ACC112 (cell line): Measurements from ENCODE around the gene SLC1A3.

Experiments used
- H2AFZ ChIP-seq: fragments of 200-600 bp; sonication (generic); one replicate; pipeline ENCODE4 v1.6.0; 2017; ENCODE audit warnings: antibody characterized with exemption, low read length; ENCODE audit not compliant: unreplicated experiment
- H3K27ac ChIP-seq: fragments of 200-600 bp; sonication (generic); 2 replicates; pipeline ENCODE4 v1.5.1; 2014; ENCODE audit warnings: low read depth, mild to moderate bottlenecking, antibody characterized with exemption, low read length, moderate library complexity
- H3K27me3 ChIP-seq: fragments of 200-600 bp; sonication (generic); 2 replicates; pipeline ENCODE4 v1.6.1; 2014; ENCODE audit warnings: mild to moderate bottlenecking, antibody characterized with exemption, low read length, moderate library complexity, mixed read lengths; ENCODE audit not compliant: insufficient read depth
- H3K36me3 ChIP-seq: fragments of 200-600 bp; sonication (generic); 2 replicates; pipeline ENCODE4 v1.6.1; 2016; ENCODE audit warnings: mild to moderate bottlenecking, antibody characterized with exemption, low read length, moderate library complexity, mixed read lengths; ENCODE audit not compliant: insufficient read depth
- H3K4me1 ChIP-seq: fragments of 200-600 bp; sonication (generic); one replicate; pipeline ENCODE4 v1.6.1; 2016; ENCODE audit warnings: low read length, mixed read lengths; ENCODE audit not compliant: insufficient read depth, unreplicated experiment, control insufficient read depth
- H3K4me3 ChIP-seq: fragments of 200-600 bp; sonication (generic); 2 replicates; pipeline ENCODE4 v1.5.1; 2014; ENCODE audit warnings: mild to moderate bottlenecking, low read depth, low read length
- H3K79me2 ChIP-seq: fragments of 200-600 bp; sonication (generic); one replicate; pipeline ENCODE4 v1.6.0; 2016; ENCODE audit warnings: low read length; ENCODE audit not compliant: control insufficient read depth, unreplicated experiment, insufficient read depth

SLC1A3 gene

GRCh38 chr5:36734422-36734821, 128.0 kb downstream of the SLC1A3 start:
- no peak overlapping the region for H3K4me3 ChIP-seq
- peaks cover 1% of the 10 kb centered on the region for H3K4me1 ChIP-seq
- no peaks in the 10 kb centered on the region for H3K36me3 ChIP-seq
- H3K27me3 ChIP-seq = peaks cover 12% of the 10 kb centered on the region
- no peaks in the 10 kb centered on the region for H3K79me2 ChIP-seq
- H2AFZ ChIP-seq = no peak overlapping the region
- no peak overlapping the region for H3K27ac ChIP-seq

GRCh38 chr5:36735891-36736290, 129.5 kb downstream of the SLC1A3 start:
- Histone ChIP-seq H2AFZ (no peak overlapping the region), H3K4me3 (no peak overlapping the region), H3K27me3 (peaks cover 12% of the 10 kb centered on the region), H3K4me1 (peaks cover 15% of the 10 kb centered on the region), H3K36me3 (no peaks in the 10 kb centered on the region), H3K79me2 (no peaks in the 10 kb centered on the region), H3K27ac (no peak overlapping the region)
